ENCODE results near the gene ANKRD13A. TPM values are rescaled to one million over a fixed set of nuclear protein-coding genes. Genes with fewer than 3 reads are reported as not detected.

The ANKRD13A gene
- total and polyA plus RNA-seq, 2 of the 8 experiments (the other 6 are each of a cell fraction or from before 2014, with no cell fraction given) = 16.8 to 21.4 TPM

- Histone ChIP-seq H3K4me1 (replicated peaks in 1 of 4; ENCODE audit: control insufficient read depth in 3 of 4, insufficient read depth in 4 of 4, low read length in 3 of 4) (peaks cover 0 to 2% (median 0%) of the 10 kb centered on the region in 4 experiments; a peak in 1 of 7 replicates), H3K18ac (ENCODE audit: extremely low read depth, low read length) (no peak overlapping the region), H4K91ac (replicated peaks; ENCODE audit: insufficient read length, low read length) (no peak overlapping the region), H2BK5ac (ENCODE audit: low read depth, low read length) (no peak overlapping the region), H3K56ac (replicated peaks; ENCODE audit: insufficient read length, low read depth, low read length) (no peak overlapping the region), H4K5ac (ENCODE audit: insufficient read length, low read depth, low read length) (no peak overlapping the region), H2BK12ac (ENCODE audit: low read depth, low read length) (no peak overlapping the region), H3K27ac (ENCODE audit: low read depth, low read length) (no peak overlapping the region), H3K4ac (replicated peaks; ENCODE audit: insufficient read length, low read depth, low read length) (no peak overlapping the region), H3K27me3 (replicated peaks in 1 of 4; ENCODE audit: control insufficient read depth in 3 of 4, extremely low read depth in 1 of 4, insufficient read depth in 3 of 4, low read length in 3 of 4) (no peaks in the 10 kb centered on the region), H2AFZ (ENCODE audit: low read length) (no peak overlapping the region), H3K79me2 (ENCODE audit: control insufficient read depth in 1 of 2, insufficient read depth in 2 of 2, low read length in 2 of 2) (no peaks in the 10 kb centered on the region), H3K4me3 (ENCODE audit: extremely low read depth in 1 of 4, insufficient read depth in 2 of 4, low read depth in 3 of 4, low read length in 4 of 4) (no peak overlapping the region), H4K8ac (ENCODE audit: extremely low read depth, insufficient read depth, low read length) (no peak overlapping the region), H3K4me2 (ENCODE audit: insufficient read depth in 1 of 2, low read depth in 2 of 2, low read length in 2 of 2) (no peak overlapping the region), H3K23me2 (ENCODE audit: low read depth, low read length) (no peaks in the 10 kb centered on the region), H2BK20ac (ENCODE audit: low read length) (no peak overlapping the region), H3K79me1 (ENCODE audit: low read depth, low read length) (no peaks in the 10 kb centered on the region), H2BK120ac (replicated peaks; ENCODE audit: low read depth, low read length) (no peak overlapping the region), H4K20me1 (replicated peaks in 1 of 2; ENCODE audit: control insufficient read depth in 1 of 2, insufficient read depth in 2 of 2, low read length in 2 of 2) (peaks cover 0 to 6% of the 10 kb centered on the region in 2 experiments), H3K14ac (ENCODE audit: insufficient read length) (no peak overlapping the region), H3K23ac (ENCODE audit: insufficient read length) (no peak overlapping the region), H3K9me3 (ENCODE audit: insufficient read depth in 2 of 2, low read depth in 1 of 2, low read length in 1 of 2) (no peaks in the 10 kb centered on the region), H2BK15ac (ENCODE audit: low read length) (no peak overlapping the region), H3K9ac (replicated peaks in 1 of 4; ENCODE audit: extremely low read depth in 1 of 4, low read depth in 3 of 4, low read length in 3 of 4) (no peak overlapping the region), H2AK5ac (ENCODE audit: low read depth, low read length) (no peak overlapping the region), H3K36me3 (ENCODE audit: control insufficient read depth in 2 of 4, insufficient read depth in 4 of 4, low read length in 3 of 4) (no peaks in the 10 kb centered on the region)
- FAIRE-seq = no peak
- 90% methylated on average over 7 of the region's 7 CpGs; no CpG with 5 or more reads in 1 of the 2 experiments for WGBS, 2 experiments (ENCODE audit: extremely low coverage in 1 of 2, insufficient coverage in 1 of 2, insufficient read length in 1 of 2, insufficient replicate concordance in 2 of 2, low coverage in 1 of 2, low lambda C conversion rate in 2 of 2, missing lambda C conversion rate in 1 of 2)
- ChIA-PET CTCF (ENCODE audit: partially characterized antibody) (interaction anchor here (0.9 to 1.2 kb wide), 4 partner anchors 9 to 189 kb away, joined by 3 to 4 read pairs (median 3); no protein-coding TSS in a partner anchor), POLR2A (ENCODE audit: partially characterized antibody) (interaction anchor here (0.6 to 0.7 kb wide), 2 partner anchors 296 to 1434 kb away, joined by 3 to 4 read pairs; no protein-coding TSS in a partner anchor)
- no peak for DNase-seq (ENCODE audit: low read depth in 1 of 2, low spot score in 2 of 2)
- TF ChIP-seq RNF2 (IDR thresholded peaks at IDR 0.05; ENCODE audit: borderline replicate concordance, low read depth, low read length, missing control alignments, poor library complexity, severe bottlenecking) = no peak
- TF ChIP-seq TBP (IDR thresholded peaks at IDR 0.05; ENCODE audit: low read depth, low read length) = no peak
Measured at GRCh38 chr12:110035534-110036104, 36.4 kb downstream of the ANKRD13A start.

Measured in H1 (cell line).